GM21786 (cell line): ENCODE measurements around the gene FAM98B.
A peak's percentile ranks its signal among the peaks of the same experiment; 100 is the strongest.

Experiments used
- ATAC-seq: cut with Tn5 transposase; IDR thresholded peaks from one replicate; pipeline ENCODE4 v1.9.1; 2021; ENCODE audit not compliant: unreplicated experiment

The FAM98B gene

DNA sequence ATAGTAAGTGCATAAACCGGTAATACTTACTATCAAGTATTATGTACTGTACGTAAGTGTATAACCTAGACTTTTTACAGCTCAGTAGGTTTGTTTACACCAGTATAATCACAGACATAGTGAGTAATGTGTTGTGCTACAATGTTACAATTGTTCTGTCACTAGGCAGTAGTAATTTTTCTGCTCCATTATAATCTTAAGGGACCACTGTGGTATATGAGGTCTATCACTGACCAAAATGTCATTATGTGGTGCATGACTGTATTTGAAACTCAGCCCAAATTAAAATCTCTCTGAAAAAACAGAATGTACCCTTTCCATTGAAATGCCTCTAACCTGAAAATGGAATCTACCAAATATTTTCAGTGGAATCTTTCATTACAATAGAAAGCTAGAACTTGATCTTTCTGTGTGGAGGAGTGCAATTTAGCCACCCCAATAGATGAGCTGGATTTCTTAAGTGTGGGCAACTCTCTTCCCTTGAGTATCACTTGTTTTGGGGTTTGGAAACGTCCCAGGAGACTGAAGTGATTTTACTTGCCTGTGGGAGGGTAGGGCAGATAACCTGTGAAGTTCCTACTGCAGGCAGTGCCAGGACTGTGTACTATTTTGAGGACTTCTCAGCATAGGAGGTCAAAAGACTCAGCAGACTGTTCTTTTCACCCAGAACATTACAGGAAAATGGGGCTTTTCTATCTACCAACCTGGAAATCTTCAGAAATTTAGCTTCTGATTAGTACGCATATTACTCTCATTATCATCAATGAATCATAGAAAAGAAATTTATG, 50.9 kb downstream of the FAM98B start:
- ATAC-seq: no peak

DNA sequence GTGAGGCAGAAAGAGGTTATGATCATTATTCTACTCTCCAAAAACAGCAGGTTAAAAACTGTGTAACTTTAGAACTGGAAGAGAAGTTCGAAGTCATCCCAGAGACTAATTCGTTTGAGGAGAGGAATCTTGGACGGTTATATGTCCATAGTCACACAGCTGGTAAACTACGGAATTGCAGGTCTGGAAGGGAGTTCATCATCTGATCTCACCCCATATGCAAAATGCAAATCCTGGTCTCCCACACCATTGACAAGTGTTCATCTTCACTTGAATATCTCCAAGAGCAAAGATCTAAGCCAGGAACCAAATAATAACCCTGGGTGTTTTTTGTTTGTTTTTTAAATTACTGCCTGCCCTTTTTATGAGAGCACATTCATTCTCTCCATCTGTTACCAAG, 53.1 kb downstream of the FAM98B start:
- ATAC-seq: no peak

DNA sequence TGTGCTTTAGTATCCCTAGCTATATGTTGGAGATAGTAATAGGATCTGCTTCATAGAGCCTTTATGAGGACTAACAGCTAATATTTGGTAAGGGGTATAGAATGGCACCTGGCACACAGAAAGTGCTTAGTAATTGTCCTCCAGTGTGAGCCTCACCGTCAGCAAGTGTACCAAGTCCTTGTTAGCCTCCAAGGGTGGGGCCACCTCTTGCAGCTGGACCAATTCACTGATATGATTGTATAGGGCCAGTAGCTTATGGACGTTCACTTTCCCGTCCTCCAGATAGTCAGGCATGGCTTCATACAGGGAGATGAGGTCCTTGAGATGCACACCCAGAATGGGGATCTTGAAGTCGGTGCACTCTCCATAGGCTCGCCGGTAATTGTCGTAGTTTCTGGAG, 53.6 kb downstream of the FAM98B start:
- no peak for ATAC-seq

DNA sequence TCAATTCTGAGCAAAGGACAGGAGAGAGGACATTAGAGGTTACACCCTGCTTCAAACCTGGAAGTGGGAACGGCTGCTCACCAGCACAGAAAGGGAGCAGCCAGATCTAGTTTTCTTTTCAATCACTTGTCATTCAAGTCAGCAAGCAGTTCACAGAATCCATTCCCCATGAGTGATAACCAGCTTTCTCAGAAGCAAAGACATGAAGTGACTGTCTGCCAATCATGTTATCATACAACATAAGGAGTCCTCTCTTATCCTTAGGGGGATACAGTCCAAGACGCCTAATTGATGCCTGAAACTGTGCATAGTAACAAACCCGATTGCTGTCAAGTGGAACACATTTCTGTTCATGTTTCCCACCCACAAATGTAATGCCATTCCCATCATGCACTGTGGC, 54.7 kb downstream of the FAM98B start:
- peak; percentile 58 for ATAC-seq

DNA sequence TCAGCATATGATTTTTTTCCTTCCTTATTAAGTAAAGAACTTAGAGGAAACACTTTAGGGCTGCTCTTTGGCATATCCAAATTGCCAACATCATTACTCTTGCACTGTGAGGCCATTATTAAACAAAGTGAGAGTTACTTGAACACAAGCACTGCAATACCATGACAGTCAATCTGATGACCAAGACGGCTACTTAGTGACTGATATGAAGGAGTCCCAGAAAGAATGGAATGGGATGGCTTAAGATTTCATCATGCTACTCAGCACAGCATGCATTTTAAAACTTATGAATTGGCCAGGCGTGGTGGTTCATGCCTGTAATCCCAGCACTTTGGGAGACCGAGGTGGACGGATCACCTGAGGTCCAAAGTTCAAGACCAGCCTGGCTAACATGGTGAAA, 55.2 kb downstream of the FAM98B start:
- no peak for ATAC-seq

DNA sequence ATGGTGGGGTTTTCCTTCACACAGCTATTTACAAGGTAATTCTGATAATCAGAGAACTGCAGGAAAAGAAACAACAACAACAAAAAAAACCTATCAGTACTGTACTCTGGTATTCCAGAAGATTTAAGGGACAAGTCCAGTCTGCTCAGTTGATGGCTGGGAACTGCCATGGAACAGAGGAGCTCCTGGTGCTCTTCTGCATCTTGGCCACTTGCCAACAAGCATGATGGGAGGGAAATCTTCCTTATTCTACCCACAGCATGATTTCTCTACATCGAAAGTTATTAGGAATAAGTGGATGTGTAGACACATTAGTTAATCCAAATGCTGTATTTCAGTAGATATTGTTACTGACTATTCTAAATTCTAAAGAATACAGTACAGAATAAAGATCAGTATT, 59.0 kb downstream of the FAM98B start:
- no peak for ATAC-seq

DNA sequence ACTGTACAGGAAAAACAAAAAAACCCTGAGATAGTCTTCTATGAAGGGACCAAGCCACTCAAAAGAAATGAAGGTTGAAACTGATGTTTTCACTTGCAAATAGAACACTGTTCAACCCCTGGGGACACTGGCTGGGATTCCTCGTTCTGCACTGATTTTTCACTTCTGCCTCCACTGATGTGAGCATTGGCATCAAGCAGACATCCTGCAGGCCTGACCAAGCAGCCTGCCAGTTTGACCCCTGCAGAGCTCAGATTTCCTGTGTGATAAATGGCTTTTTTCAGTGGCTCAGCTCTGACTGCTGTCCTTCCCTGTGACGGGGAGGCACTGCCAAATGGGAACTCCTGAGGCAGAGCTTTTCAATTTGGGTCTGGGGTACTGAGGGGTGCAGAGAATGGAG, 60.7 kb downstream of the FAM98B start:
- ATAC-seq: peak; percentile 89

DNA sequence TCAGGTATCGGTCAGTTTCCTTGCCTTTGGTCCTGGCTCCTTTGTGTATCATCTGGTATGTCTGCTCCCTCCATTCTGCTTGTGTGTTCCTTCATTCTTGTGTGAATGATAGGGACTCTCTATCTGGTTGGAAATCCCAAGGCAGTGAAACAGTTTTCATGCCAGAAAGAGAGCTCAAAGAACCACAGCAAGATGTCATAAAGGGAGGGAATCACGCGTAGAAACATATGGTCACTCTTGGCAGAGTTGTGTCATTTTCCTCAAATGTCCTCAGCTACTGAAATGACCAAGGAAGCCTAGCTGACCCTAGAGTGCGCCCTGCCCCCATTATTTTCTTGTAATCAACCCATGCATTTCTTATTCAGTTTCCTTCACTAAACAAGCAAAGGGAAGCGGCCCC, 62.7 kb downstream of the FAM98B start:
- ATAC-seq: no peak

DNA sequence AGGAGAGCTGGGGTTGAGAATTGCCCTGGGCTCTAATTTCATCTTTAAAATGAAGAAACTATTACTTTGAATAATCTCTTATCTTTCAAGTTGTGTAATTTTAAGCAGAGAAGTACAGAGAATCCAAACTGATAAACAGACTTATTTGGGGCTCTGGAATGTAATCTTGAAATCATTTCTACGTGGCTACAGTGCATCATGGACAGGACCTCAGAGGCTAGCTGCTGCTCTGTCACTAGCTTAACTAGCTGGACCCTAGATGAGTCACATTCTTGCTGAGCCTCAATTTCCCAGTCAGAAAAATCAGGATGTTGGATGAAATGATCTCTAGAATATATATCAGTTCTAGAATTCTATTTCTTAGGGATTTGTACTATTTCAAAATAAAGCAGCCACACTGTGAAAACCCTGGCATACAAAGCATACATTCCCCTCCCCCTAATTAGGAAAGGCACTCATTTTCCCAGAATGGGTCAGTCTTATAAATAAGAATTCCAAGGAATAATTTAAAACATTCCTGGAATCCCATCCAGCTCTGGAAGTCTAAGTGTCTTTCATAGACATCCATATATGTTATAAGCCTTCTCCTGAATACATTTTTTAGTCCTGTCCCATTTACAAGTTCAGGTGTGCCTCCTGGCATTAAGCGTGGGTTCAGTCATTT, 63.5 kb downstream of the FAM98B start:
- ATAC-seq: no peak

DNA sequence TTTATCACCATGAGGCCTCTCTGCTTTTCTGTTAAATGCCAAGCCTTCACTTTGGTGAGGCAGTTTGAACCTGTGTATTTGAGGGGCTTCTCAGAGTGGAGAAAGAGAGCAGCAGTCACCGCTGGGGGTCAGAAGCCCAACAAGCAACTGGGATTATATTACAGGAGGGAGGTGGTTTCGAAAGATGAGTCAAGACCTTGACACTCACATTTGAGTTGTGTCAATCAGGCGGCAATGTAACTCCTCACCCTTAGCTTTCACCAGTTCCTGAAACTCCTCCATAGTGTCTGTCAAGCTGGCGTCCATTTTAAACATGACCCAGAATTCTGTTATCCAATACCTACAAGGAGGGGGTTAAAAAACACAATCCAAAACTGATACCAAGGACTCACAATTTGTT, 64.2 kb downstream of the FAM98B start:
- no peak for ATAC-seq

DNA sequence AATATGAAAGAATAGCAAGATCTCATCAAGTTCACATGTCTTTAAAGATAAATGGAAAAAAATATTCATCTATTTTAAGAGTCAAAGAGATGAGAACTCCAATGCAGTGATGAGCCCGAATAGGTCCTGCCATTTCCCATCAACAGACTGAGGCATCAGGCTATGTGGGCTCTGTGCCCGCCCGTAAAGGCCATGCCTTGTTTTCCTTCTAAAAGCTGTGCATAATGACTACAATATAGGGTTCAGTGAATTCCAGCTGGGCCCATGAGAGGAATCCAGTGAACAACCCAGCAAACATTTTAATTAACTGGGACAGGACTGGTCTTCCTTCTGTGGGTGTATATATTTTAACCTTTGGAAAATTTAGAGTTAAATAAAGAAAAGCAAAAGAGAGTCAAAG, 66.1 kb downstream of the FAM98B start:
- ATAC-seq: no peak

DNA sequence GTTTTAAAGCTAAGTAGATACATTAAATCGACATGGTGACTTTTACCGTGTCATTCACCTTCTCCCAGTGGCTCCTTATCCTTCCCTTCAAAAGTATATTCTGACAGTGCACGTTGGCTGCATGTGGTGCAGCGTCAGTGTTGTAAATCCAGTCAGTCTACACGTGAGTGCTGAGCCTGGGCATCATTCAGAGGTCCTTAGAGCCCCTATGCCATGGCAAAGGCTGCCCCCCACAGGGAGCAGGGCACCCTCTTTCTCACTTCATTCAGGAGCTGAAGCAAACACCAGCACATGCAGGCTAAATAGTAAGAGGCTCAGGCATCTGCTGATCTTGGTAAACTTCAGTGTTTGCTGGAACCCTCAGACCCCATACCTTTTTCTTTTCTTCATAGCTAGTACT, 67.4 kb downstream of the FAM98B start:
- no peak for ATAC-seq

DNA sequence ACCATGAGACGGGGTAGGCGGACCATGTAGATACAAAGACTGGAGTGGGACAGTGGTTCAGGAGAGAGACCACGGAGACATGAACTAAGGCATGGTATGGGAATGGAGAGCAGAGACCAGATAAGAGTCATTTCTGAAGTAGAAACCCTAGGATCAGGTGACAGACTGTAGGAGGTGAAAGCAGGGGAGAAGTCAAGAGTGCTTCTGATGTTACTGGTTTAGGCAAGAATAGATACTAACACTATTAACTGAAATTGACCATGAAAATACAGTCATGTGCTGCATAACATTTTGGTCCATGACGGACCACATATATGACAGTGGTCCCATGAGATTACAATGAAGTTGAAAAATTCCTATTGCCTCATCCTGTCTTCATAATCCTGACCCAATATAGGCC, 69.0 kb downstream of the FAM98B start:
- no peak for ATAC-seq

DNA sequence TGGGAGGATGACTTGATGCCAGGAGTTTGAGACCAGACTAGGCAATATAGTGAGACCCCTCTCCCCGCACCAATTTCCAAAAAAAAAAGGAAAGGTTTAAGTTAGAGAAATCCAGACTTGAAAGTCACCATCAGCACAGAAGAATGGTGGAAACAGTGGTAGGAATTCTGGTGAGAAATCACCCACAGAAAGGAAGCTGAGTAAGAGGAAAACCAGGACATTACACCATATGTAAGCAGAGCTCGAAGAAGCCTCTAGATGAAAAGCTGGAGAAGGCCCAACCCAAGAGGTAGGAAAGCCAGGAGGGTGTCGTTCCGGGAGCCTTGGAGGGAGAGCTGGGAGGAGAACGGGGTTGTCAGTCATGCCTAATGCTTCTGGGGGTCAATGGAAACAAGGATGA, 70.2 kb downstream of the FAM98B start:
- no peak for ATAC-seq

DNA sequence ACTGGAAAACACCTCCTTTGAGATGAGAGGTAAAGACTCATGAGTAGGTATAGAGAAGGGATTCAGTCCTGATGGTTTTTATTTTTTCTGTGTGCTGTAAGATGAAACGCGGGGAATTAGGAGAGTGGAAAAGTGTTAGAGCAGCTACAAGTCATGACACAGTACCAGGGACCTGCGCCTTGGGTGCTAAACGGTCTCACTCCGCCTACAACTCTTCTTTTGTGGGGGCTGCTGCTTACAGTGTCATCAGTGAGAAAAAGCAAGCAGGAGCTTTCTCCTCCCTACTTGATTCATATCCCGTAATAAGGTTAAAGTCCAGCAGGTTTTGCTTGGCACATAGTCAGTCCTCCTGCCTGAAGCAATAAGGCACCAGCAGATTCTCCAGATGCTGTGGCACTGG, 71.6 kb downstream of the FAM98B start:
- no peak for ATAC-seq

DNA sequence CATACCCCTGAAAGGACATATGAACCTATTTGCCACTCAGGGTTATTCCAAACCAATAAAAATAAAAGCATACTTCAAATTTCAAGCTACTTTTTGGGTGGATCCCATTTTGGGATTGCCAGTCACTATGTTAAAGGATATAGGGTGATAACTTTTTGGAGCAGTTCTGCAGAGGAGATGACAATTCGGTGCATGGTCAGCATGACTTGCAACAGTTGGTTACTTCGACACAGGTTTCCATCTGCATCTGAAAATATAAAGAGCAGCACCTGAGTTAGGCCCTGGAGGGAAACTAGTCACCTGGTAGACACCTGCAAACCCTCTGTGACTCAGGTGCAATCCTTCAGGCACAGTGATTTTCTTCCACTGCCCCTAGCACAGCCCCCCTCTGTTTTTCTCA, 72.2 kb downstream of the FAM98B start:
- ATAC-seq: no peak

DNA sequence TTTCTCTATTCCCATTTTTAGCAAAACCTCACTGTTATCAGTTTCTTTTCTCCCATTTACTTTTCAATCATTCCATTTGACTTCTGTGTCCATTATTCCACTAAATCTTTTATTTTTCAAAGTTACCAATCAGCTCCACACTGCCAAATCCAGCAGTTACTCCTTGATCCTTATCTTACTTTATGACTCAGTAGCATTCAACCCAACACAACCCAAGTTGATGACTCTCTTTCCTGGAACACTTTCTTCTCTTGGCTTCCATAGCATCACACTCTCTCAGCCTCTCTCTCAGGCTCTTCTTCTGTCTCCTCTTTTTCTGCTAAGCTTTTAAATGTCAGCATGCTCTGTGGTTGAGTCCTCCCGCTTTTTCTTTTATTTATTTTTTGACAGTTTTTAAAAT, 74.4 kb downstream of the FAM98B start:
- ATAC-seq: no peak

DNA sequence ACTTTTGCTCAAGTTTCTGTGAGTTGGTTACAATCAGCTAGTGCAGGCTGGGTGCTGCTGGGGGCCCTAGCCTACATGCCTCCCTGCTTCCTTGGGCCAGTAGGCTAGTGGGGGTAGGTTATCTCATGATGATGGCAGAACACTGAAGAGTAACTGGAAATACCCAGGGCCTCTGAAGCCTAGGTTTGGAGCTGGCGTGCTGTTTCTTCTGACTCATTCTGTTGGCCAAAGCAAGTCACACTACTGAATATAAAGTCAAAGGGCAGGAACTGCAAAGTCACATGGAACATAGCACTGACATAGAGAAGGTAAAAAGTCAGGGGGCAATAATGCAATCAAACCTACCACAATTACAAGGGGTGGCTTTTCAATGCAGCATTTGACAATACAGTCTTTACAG, 76.2 kb downstream of the FAM98B start:
- ATAC-seq: no peak

DNA sequence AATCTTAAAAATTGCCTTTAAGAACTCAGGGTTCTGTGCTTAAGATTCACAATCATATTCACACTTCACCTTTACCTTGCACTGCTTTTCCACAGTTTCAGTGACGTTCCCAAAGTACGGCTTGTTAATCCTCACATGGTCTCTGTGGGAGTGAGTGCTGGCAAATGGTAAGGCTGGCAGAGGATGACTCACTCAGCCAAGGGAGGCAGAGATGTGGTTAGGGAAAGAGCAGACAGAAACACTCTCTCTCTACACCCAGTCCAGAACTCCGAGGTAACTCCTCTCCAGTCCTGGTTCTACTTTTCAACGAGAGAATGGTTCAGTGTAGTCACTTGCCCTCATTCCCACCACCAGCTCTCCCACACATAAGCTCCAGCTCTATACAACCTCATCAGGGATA, 77.6 kb downstream of the FAM98B start:
- ATAC-seq: no peak

DNA sequence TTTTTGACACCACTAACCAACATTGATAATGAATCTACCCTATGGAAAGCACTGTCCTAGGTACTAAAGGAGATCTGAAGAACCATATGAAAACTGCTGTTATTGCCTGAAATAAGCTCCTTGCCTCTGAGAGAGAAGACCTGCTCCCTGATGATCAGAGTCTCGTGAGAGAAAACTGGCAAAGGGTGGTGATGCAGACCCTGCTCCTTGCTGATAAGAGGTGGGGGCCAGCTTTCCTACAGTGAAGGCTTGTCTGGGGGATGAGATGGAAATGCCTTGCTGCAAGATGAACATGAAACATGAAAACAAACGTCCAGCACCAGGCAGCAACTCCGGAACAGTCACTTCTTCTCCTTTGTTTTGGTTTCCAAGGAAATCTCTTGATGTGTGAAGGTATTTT, 78.8 kb downstream of the FAM98B start:
- no peak for ATAC-seq

DNA sequence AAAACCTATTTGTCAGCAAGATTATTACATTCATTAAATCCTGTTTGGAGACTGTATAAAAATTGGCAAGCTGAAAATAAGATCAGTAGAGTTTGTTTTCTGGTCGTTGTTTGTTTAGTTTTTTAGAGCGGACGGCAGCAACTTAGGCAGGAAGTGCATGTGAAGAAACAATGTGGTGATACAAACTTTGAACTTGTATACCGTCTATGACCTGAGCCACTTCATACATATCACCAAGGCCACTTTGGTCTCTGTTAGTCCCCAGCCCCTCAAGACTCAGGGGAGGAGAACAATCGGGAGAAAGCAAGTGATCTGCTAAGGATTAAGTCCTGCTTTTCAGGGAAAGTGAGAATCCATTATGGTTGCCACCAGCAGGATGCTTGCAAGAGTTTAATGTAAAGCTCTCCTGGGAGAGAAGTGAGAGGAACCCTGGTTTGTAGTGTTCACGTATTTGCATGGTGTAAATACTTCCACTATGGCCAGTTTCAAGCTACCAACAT, 79.5 kb downstream of the FAM98B start:
- ATAC-seq: no peak

DNA sequence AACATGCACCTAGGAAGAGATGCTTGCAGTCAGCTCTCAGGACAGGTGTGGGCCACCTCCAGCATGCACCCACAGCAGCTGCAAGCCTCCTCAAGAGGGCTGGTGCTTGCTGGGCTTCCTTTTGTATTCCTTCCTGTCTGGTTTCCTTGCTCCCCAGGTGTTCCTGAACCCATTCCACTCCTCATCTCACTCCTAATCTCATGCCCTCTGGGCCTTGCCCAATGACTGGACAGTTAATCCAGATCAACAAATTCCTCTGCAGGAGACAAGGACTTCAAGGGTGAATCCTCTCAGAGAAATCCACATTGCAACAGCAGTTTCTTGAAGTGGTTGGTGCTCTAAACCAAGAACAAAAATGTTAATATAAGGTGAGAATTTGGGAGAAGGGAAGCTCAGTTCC, 80.0 kb downstream of the FAM98B start:
- ATAC-seq: no peak

DNA sequence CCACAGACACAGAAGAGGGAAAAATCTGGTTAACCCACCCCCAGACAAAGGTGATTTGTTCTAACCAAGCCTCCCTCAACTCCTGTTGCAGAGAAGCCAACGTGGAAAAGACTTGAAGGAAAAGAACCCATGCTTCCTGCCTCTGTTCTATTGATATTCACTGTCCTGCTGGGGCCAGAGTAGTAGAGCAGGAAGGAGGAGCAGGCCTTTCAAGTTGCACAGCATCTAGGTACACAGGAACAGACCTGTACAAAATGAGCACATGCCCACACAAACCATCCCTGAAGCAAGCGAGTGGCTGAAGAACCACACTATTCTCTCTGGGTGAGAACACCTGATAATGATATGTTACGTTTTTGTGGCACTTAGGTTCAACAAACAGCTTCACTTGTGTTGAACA, 80.8 kb downstream of the FAM98B start:
- ATAC-seq: no peak
